Activated T-cell treated with anti-CD3 and anti-CD28 coated beads, Interleukin-2, amount 50 U/mL, for 48 hours (primary cell): ENCODE data around the gene MED10.
"Not testable (repeated sequence)": the region's sequence is repeated elsewhere in the genome, so short reads cannot be mapped to it uniquely, and the experiment has no call there.

Experiments used
- DNase-seq, 2 experiments: peaks; one replicate each; pipeline ENCODE4 v3.0.0-alpha.2; 2020

Gene MED10

GRCh38 chr5:6372251-6373080, 5.9 kb downstream of the MED10 start:
- DNase-seq, result peak in 1 of 2 experiments; percentile 12

- DNase-seq, result peak in 1 of 2 experiments; percentile 10
Measured at GRCh38 chr5:6371079-6371810, 7.1 kb downstream of the MED10 start.

GRCh38 chr5:6370580-6370979, 7.8 kb downstream of the MED10 start:
- DNase-seq, result peak in 1 of 2 experiments; percentile 14

- no peak for DNase-seq
Measured at GRCh38 chr5:6365977-6366590, 12.3 kb downstream of the MED10 start.

- no peak for DNase-seq
Measured at GRCh38 chr5:6365142-6365976, 13.0 kb downstream of the MED10 start.

GRCh38 chr5:6363454-6364011, 14.8 kb downstream of the MED10 start:
- DNase-seq, result not testable (repeated sequence)

- DNase-seq, result no peak
Measured at GRCh38 chr5:6362846-6363245, 15.5 kb downstream of the MED10 start.

GRCh38 chr5:6361101-6361500, 17.2 kb downstream of the MED10 start:
- DNase-seq, result no peak

- DNase-seq, result peak in 1 of 2 experiments; percentile 27
Measured at GRCh38 chr5:6360323-6361072, 17.8 kb downstream of the MED10 start.

- DNase-seq, result peak in 1 of 2 experiments; percentile 32
Measured at GRCh38 chr5:6359555-6360322, 18.6 kb downstream of the MED10 start.

GRCh38 chr5:6358434-6358820, 19.9 kb downstream of the MED10 start:
- no peak for DNase-seq

- not testable (repeated sequence) for DNase-seq
Measured at GRCh38 chr5:6357817-6358433, 20.4 kb downstream of the MED10 start.

GRCh38 chr5:6356578-6357164, 21.7 kb downstream of the MED10 start:
- no peak for DNase-seq

- DNase-seq, result no peak
Measured at GRCh38 chr5:6355294-6355693, 23.1 kb downstream of the MED10 start.

- DNase-seq, result no peak
Measured at GRCh38 chr5:6354848-6355247, 23.5 kb downstream of the MED10 start.

- no peak for DNase-seq
Measured at GRCh38 chr5:6353602-6354302, 24.6 kb downstream of the MED10 start.

GRCh38 chr5:6350277-6351090, 27.9 kb downstream of the MED10 start:
- DNase-seq, result no peak

- DNase-seq, result no peak
Measured at GRCh38 chr5:6349387-6349786, 29.0 kb downstream of the MED10 start.
